Measurements from ENCODE around the gene TLR8.

- TF ChIP-seq CTCF (IDR thresholded peaks at IDR 0.05) (no peak), EP300 (IDR thresholded peaks at IDR 0.05) (no peak)
Measured at GRCh38 chrX:12947545-12948235, 41.3 kb downstream of the TLR8 start.

Measured in gastroesophageal sphincter (tissue), 3 donors.